Right lobe of liver (tissue), 4 donors: ENCODE results near the gene GYG1.

Experiments
- POLR2A ChIP-seq: fragments of 450-650 bp; IDR thresholded peaks from one replicate; pipeline ENCODE4 v1.6.1; 2017; ENCODE audit warnings: antibody characterized with exemption, mild to moderate bottlenecking
- TF ChIP-seq, protein P1 (sequence below), 4 donors: fragments of 200-600 bp in 3 of 4; fragments of 450-650 bp in 1 of 4; IDR thresholded peaks; one replicate each; pipeline versions ENCODE4 v1.5.1 to v1.8.0; 2016 to 2022; ENCODE audit warnings: antibody characterized with exemption in 4 of 4, mild to moderate bottlenecking in 2 of 4
- donor health status: DM: no; HTN: no; CAD: no.
- donor health status: DM: no; HTN: no; CAD: no.
- donor health status: DM: no; HTN: yes; CAD: no.

- TF ChIP-seq, protein P1, sequence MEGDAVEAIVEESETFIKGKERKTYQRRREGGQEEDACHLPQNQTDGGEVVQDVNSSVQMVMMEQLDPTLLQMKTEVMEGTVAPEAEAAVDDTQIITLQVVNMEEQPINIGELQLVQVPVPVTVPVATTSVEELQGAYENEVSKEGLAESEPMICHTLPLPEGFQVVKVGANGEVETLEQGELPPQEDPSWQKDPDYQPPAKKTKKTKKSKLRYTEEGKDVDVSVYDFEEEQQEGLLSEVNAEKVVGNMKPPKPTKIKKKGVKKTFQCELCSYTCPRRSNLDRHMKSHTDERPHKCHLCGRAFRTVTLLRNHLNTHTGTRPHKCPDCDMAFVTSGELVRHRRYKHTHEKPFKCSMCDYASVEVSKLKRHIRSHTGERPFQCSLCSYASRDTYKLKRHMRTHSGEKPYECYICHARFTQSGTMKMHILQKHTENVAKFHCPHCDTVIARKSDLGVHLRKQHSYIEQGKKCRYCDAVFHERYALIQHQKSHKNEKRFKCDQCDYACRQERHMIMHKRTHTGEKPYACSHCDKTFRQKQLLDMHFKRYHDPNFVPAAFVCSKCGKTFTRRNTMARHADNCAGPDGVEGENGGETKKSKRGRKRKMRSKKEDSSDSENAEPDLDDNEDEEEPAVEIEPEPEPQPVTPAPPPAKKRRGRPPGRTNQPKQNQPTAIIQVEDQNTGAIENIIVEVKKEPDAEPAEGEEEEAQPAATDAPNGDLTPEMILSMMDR (IDR thresholded peaks at IDR 0.05), result no peak
- no peak for TF ChIP-seq POLR2A
These were observed 7.0 kb downstream of the GYG1 start for GRCh38 chr3:148998297-148998696.
